BJ (cell line): ENCODE results near the gene MCRS1. TPM values are rescaled to one million over a fixed set of nuclear protein-coding genes. Genes with fewer than 3 reads are reported as not detected.

ENCODE experiments used
- CTCF ChIA-PET: fragments of 350-600 bp; formaldehyde crosslinking; extraction: SDS; loops from one replicate; lab custom pipeline; 2021; ENCODE audit warnings: antibody characterized with exemption, inconsistent platforms; lab: Yijun Ruan, JAX
- POLR2A ChIA-PET: fragments of 300-600 bp; sonication (Branson Sonifier 250); formaldehyde crosslinking; extraction: SDS; loops from one replicate; lab custom pipeline; 2021; ENCODE audit warnings: antibody characterized with exemption; lab: Charles Lee
- DNase-seq: peaks from one replicate; pipeline ENCODE4 v3.0.0-alpha.2; 2011; ENCODE audit warnings: low read depth
- H3K27me3 ChIP-seq: 2 replicates; pipeline ENCODE4 v1.6.0; 2011; ENCODE audit warnings: low read length; ENCODE audit not compliant: control insufficient read depth, insufficient read depth
- H3K36me3 ChIP-seq: 2 replicates; pipeline ENCODE4 v1.5.1; 2011; ENCODE audit warnings: low read length; ENCODE audit not compliant: control insufficient read depth, insufficient read depth
- H3K4me3 ChIP-seq: 2 replicates; pipeline ENCODE4 v1.5.1; 2011; ENCODE audit warnings: low read depth, mild to moderate bottlenecking, control low read depth, low read length
- CTCF ChIP-seq: IDR thresholded peaks from 2 replicates; pipeline ENCODE4 v1.5.1; 2011; ENCODE audit warnings: low read depth, mild to moderate bottlenecking, control low read depth, inconsistent platforms, low read length, moderate library complexity; ENCODE audit not compliant: insufficient read depth
- polyA plus RNA-seq: library from polyadenylated mRNA; depleted of rRNA; stranded (reverse); fragments of >200 nt; gene quantifications from 2 replicates; pipeline ENCODE4 v1.2.3, GENCODE V29; 2011

Gene MCRS1
- polyA plus RNA-seq, 1 experiment: 96.0 TPM

GRCh38 chr12:49582201-49582600 lies 14.3 kb upstream of the MCRS1 start:
- ChIA-PET CTCF (interaction anchor here (0.6 to 3.8 kb wide), 6 partner anchors 11 to 282 kb away, joined by 3 to 49 read pairs (median 10); no protein-coding TSS in a partner anchor), POLR2A (no interaction called here)
- Histone ChIP-seq H3K36me3 (peaks cover 7% of the 10 kb centered on the region), H3K4me3 (no peak overlapping the region), H3K27me3 (no peaks in the 10 kb centered on the region)
- no peak for DNase-seq
- no peak for TF ChIP-seq CTCF

GRCh38 chr12:49580572-49581535 lies 12.9 kb upstream of the MCRS1 start:
- POLR2A ChIA-PET: no interaction called here
- no peak overlapping the region for H3K4me3 ChIP-seq
- no peak for DNase-seq
- CTCF ChIA-PET: interaction anchor here (0.6 to 3.8 kb wide), 38 partner anchors 8 to 436 kb away, joined by 3 to 61 read pairs (median 4); partner anchors contain the start of genes DNAJC22, FAM186B and SPATS2
- peak; percentile 95 for TF ChIP-seq CTCF
- no peaks in the 10 kb centered on the region for H3K27me3 ChIP-seq
- H3K36me3 ChIP-seq: peaks cover 7% of the 10 kb centered on the region

- POLR2A ChIA-PET: no interaction called here
- no peak for DNase-seq
- peaks cover 2% of the 10 kb centered on the region for H3K36me3 ChIP-seq
- H3K27me3 ChIP-seq: no peaks in the 10 kb centered on the region
- TF ChIP-seq CTCF: no peak
- H3K4me3 ChIP-seq: no peak overlapping the region
- CTCF ChIA-PET: interaction anchor here (0.9 to 3.7 kb wide), 6 partner anchors 45 to 289 kb away, joined by 3 to 61 read pairs (median 6); partner anchors contain the start of gene PRPF40B
Observed at GRCh38 chr12:49578471-49579112, 10.7 kb upstream of the MCRS1 start.

GRCh38 chr12:49577589-49578315 lies 9.8 kb upstream of the MCRS1 start:
- no peak overlapping the region for H3K4me3 ChIP-seq
- peaks cover 2% of the 10 kb centered on the region for H3K36me3 ChIP-seq
- ChIA-PET CTCF (interaction anchor here (0.6 to 3.7 kb wide), 6 partner anchors 12 to 246 kb away, joined by 3 to 61 read pairs (median 6); no protein-coding TSS in a partner anchor), POLR2A (no interaction called here)
- no peak for DNase-seq
- H3K27me3 ChIP-seq: no peaks in the 10 kb centered on the region
- TF ChIP-seq CTCF: no peak
